ENCODE results near the gene ITGB3BP. TPM values are rescaled to one million over a fixed set of nuclear protein-coding genes. Genes with fewer than 3 reads are reported as not detected.
A peak's percentile ranks its signal among the peaks of the same experiment; 100 is the strongest.

Gene ITGB3BP
- total RNA-seq, 1 donor from 2014 or later, result 17.9 TPM

DNA sequence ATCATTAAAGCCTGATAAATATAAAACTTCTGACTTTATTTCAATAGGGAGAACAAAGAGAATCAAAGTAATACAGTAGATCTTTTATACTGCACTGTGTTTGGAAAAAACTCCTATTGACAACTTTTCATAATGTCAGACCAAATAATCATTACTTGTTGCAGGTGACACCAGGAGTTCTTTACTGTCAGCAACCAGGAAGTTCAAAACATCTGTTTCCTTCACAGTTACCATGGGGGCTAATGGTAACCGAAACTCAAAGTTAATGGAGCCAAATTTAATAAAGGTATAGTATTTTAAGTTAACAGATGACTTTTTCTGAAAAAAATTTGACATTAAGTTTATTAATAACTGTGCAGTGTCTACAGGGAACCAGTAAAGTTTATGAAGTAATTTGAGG lies 10.9 kb upstream of the ITGB3BP start:
- no peak for DNase-seq (ENCODE audit: extremely low spot score, unreplicated experiment)
- no peak overlapping the region for H3K27ac Mint-ChIP-seq (ENCODE audit: unreplicated experiment)
- H3K27me3 Mint-ChIP-seq (ENCODE audit: unreplicated experiment), result no peaks in the 10 kb centered on the region
- H3K36me3 Mint-ChIP-seq (ENCODE audit: unreplicated experiment), result peaks cover 20% of the 10 kb centered on the region
- H3K4me1 Mint-ChIP-seq (ENCODE audit: unreplicated experiment), result no peaks in the 10 kb centered on the region
- no peaks in the 10 kb centered on the region for H3K9me3 Mint-ChIP-seq (ENCODE audit: unreplicated experiment)
- no peak overlapping the region for H3K4me3 Mint-ChIP-seq (ENCODE audit: unreplicated experiment)
- no peak for TF ChIP-seq CTCF (IDR thresholded peaks at IDR 0.05)

GRCh38 chr1:63532727-63533126 lies 9.7 kb upstream of the ITGB3BP start:
- H3K27me3 Mint-ChIP-seq (ENCODE audit: unreplicated experiment), result no peaks in the 10 kb centered on the region
- no peak for TF ChIP-seq CTCF (IDR thresholded peaks at IDR 0.05)
- H3K4me3 Mint-ChIP-seq (ENCODE audit: unreplicated experiment), result no peak overlapping the region
- no peaks in the 10 kb centered on the region for H3K4me1 Mint-ChIP-seq (ENCODE audit: unreplicated experiment)
- DNase-seq (ENCODE audit: extremely low spot score, unreplicated experiment), result no peak
- no peaks in the 10 kb centered on the region for H3K9me3 Mint-ChIP-seq (ENCODE audit: unreplicated experiment)
- H3K27ac Mint-ChIP-seq (ENCODE audit: unreplicated experiment), result no peak overlapping the region
- peaks cover 24% of the 10 kb centered on the region for H3K36me3 Mint-ChIP-seq (ENCODE audit: unreplicated experiment)

GRCh38 chr1:63524201-63524600 lies 1.2 kb upstream of the ITGB3BP start:
- DNase-seq (ENCODE audit: extremely low spot score, unreplicated experiment), result no peak
- Mint-ChIP-seq H3K9me3 (ENCODE audit: unreplicated experiment) (no peaks in the 10 kb centered on the region), H3K4me1 (ENCODE audit: unreplicated experiment) (peaks cover 16% of the 10 kb centered on the region), H3K4me3 (ENCODE audit: unreplicated experiment) (peak overlapping the region; percentile 93), H3K27ac (ENCODE audit: unreplicated experiment) (peak overlapping the region; percentile 98), H3K27me3 (ENCODE audit: unreplicated experiment) (no peaks in the 10 kb centered on the region), H3K36me3 (ENCODE audit: unreplicated experiment) (peaks cover 6% of the 10 kb centered on the region)
- no peak for TF ChIP-seq CTCF (IDR thresholded peaks at IDR 0.05)

DNA sequence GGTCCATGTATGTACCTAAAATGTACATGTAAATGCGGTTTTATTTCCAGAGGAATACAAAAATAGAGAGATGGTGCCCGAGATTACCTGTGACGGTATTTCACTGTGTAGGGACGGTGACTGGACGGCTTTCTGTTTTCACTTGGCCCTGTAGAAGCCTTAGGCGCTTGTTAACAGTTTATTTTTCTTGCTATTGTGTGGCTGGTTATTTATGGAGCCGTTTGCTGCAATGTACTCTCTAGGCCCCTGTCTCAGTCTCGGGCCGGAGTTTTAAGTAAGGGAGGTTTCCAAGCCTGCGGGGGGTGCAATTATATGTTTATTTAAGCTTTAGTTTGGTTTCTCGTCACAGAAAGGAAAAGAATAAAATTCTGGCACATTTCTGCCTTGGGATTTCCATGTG lies 713 bp upstream of the ITGB3BP start:
- no peak for TF ChIP-seq CTCF (IDR thresholded peaks at IDR 0.05)
- Mint-ChIP-seq H3K36me3 (ENCODE audit: unreplicated experiment) (peaks cover 6% of the 10 kb centered on the region), H3K27me3 (ENCODE audit: unreplicated experiment) (no peaks in the 10 kb centered on the region), H3K4me1 (ENCODE audit: unreplicated experiment) (peaks cover 16% of the 10 kb centered on the region), H3K27ac (ENCODE audit: unreplicated experiment) (peak overlapping the region; percentile 98), H3K9me3 (ENCODE audit: unreplicated experiment) (no peaks in the 10 kb centered on the region), H3K4me3 (ENCODE audit: unreplicated experiment) (peak overlapping the region; percentile 93)
- DNase-seq (ENCODE audit: extremely low spot score, unreplicated experiment), result no peak

GRCh38 chr1:63516629-63517028 lies 6.4 kb downstream of the ITGB3BP start:
- Mint-ChIP-seq H3K4me1 (ENCODE audit: unreplicated experiment) (no peaks in the 10 kb centered on the region), H3K27me3 (ENCODE audit: unreplicated experiment) (no peaks in the 10 kb centered on the region), H3K36me3 (ENCODE audit: unreplicated experiment) (peaks cover 3% of the 10 kb centered on the region), H3K4me3 (ENCODE audit: unreplicated experiment) (no peak overlapping the region), H3K27ac (ENCODE audit: unreplicated experiment) (no peak overlapping the region), H3K9me3 (ENCODE audit: unreplicated experiment) (peaks cover 8% of the 10 kb centered on the region)
- TF ChIP-seq CTCF (IDR thresholded peaks at IDR 0.05), result no peak
- DNase-seq (ENCODE audit: extremely low spot score, unreplicated experiment), result no peak

Data from osteocyte (in vitro differentiated cells).